8988T (cell line): ENCODE measurements around the gene PSME2.
"Not testable (repeated sequence)": the region's sequence is repeated elsewhere in the genome, so short reads cannot be mapped to it uniquely, and the experiment has no call there.

Source experiments
- DNase-seq: peaks from one replicate; pipeline ENCODE4 v3.0.0; 2011

The PSME2 gene

DNA sequence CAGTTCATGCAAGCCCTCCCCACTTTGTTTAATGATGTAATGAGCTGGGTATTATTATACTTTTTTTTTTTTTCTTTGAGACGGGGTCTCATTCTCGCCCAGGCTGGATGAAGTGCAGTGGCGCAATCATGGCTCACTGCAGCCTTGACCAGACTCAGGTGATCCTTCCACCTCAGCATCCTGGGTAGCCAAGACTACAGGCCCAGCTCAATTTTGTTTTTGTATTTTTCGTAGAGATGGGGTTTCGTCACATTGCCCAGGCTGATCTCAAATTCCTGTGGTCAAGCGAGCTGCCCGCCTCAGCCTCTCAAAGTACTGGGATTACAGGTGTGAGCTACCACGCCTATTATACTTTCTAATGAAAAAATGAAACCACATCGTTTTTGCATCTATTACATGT is 36.4 kb downstream of the PSME2 start:
- DNase-seq, result no peak

GRCh38 chr14:24108336-24108874 is 38.0 kb downstream of the PSME2 start:
- DNase-seq, result no peak

DNA sequence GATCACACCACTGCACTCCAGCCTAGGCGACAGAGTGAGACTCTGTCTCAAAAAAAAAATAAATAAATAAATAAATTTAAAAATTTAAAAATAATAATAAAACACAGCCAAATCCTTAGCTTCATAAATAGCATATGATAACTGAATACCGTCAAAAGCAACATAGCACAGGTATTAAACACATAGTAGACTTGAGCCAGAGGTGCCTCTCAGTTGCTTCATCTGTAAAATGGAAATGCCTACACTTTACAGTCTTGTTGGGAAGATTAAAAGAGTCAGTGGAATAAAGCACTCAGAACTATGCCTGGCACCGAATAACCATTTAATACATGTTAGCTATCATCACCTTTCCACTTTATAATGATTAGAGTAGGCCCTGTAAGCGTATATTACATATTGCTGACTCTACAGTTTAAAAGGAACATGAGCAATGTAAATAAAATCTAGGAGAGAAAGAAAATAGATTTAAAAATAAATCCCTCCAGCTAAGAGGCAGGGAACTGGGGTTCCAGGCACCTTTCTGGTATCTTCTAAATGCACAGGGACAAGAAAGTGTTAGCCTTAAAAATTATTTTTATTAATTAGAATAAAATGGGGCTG is 39.6 kb downstream of the PSME2 start:
- DNase-seq, result no peak

DNA sequence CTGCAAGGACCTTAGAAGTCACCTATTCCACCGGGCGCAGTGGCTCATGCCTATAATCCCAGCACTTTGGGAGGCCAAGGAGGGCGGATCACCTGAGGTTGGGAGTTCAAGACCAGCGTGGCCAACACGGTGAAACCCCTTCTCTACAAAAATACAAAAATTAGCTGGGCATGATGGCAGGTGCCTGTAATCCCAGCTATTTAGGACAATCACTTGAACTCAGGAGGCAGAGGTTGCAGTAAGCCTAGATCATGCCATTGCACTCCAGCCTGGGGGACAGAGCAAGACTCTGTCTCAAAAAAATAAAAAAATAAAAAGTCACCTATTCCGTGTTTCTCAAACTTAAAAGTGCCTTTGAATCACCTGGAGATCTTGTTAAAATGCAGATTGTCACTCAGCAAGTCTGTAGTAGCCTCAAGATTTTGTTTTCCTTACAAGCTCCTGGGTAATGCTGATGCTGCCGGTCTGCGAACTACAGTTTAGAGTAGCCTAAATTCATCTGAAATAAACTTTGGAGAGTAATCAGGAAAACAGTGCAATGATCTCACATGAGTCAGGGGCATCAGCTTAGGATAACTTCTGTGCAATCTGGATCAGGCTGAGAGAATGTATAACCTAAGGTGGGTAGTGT is 40.7 kb downstream of the PSME2 start:
- DNase-seq, result not testable (repeated sequence)

DNA sequence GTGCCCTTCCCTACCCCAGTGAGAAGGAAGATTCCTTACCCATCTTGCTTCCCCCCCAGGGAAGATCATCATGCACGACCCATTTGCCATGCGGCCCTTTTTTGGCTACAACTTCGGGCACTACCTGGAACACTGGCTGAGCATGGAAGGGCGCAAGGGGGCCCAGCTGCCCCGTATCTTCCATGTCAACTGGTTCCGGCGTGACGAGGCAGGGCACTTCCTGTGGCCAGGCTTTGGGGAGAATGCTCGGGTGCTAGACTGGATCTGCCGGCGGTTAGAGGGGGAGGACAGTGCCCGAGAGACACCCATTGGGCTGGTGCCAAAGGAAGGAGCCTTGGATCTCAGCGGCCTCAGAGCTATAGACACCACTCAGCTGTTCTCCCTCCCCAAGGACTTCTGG is 43.0 kb downstream of the PSME2 start:
- DNase-seq, result no peak

DNA sequence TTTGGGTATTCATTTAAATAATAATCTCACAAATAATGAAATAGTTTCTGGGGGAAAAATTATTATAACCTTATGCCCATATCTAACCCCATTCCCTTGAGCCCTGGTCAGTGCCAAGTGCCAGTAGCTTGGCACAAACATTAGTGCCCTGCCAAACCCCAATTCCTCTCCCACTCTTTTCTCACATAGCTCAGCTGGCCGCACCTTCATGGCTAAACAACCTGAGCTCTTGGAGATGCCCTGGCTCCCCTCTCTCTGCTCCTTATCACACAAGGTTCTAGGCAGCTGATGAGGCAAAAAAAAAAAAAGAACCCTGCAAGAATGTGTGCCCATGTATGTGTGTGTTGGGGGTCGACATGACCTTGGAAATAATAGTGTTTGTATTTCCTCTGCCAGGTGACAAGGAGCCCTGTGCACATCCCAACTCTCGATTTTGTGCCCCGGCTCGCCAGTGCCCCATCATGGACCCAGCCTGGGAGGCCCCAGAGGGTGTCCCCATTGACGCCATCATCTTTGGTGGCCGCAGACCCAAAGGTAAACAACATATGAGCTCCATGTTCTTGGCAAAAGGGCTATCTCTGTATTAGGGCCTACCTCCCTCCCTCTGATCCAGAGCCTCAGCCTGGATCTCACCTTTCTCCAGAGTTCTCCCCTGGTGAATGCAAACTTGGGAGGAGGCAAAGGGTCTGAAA is 43.9 kb downstream of the PSME2 start:
- DNase-seq, result no peak

GRCh38 chr14:24100982-24101494 is 45.4 kb downstream of the PSME2 start:
- no peak for DNase-seq

GRCh38 chr14:24100197-24100981 is 46.0 kb downstream of the PSME2 start:
- no peak for DNase-seq

GRCh38 chr14:24098927-24099813 is 47.2 kb downstream of the PSME2 start:
- DNase-seq, result no peak

- DNase-seq, result no peak
These were observed 48.0 kb downstream of the PSME2 start for GRCh38 chr14:24098229-24098926.

DNA sequence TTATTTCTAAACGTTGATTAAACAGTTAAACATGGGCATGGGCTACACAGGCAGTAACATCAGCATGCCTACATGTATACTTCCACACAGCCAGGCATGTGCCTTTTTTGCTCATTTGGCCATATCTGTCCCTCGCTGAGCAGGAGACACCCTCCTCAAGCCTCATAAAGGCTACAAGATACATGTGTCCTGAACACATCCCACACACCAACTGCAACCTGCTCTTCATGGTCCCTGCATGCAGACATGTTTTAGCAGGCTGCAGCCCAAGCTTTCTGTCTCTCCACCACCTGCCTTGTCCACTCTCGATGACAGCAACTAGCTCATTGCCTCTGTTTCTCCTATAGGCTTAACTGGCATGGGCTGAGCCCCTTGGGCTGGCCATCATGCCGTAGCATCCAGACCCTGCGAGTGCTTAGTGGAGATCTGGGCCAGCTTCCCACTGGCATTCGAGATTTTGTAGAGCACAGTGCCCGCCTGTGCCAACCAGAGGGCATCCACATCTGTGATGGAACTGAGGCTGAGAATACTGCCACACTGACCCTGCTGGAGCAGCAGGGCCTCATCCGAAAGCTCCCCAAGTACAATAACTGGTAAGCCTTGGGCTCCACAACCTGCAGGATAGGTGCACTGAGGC is 49.7 kb downstream of the PSME2 start:
- no peak for DNase-seq

GRCh38 chr14:24095271-24096068 is 50.9 kb downstream of the PSME2 start:
- DNase-seq, result no peak

DNA sequence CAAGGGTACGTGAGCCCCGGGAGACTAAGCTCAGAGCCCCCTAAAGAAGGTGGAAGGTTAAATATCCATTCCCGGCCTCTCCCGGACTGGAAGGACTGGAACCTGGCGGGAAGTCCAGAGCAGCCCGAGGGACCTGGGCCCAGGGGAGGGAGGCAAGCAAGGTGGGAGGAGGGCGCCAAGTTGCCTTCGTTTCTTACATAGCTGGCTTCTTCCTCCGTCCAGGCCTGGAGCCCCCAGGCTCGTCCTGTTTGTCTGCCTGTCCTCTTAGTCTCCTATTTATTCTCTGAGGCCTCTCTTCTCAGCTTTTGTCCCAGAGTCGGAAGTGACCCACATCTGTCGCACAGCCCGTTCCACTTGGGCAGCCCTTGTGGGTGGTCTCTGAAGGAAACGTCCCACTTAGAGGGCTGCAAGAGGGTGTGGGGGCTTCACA is 51.6 kb downstream of the PSME2 start:
- DNase-seq, result no peak

- peak; percentile 88 for DNase-seq
These were observed 52.2 kb downstream of the PSME2 start, which contains the start of gene PCK2 for GRCh38 chr14:24093901-24094840. Gene PCK2 (plus strand): TSS chr14:24094311. CDS start chr14:24094406, 95 bp downstream.
